Pulmonary artery endothelial cell (primary cell): ENCODE data around the gene CMKLR1. TPM values are rescaled to one million over a fixed set of nuclear protein-coding genes. Genes with fewer than 3 reads are reported as not detected.

ENCODE experiments used
- DNase-seq: peaks from one replicate; pipeline ENCODE4 v3.0.0-alpha.2; 2011; ENCODE audit warnings: low read depth, low spot score
- total RNA-seq: library from RNA; depleted of rRNA; stranded (reverse); fragments of >200 nt; gene quantifications from 2 replicates; pipeline ENCODE4 v1.2.3, GENCODE V29; 2014

Gene CMKLR1
- total RNA-seq, 1 donor from 2014 or later: 0.13 TPM

DNA sequence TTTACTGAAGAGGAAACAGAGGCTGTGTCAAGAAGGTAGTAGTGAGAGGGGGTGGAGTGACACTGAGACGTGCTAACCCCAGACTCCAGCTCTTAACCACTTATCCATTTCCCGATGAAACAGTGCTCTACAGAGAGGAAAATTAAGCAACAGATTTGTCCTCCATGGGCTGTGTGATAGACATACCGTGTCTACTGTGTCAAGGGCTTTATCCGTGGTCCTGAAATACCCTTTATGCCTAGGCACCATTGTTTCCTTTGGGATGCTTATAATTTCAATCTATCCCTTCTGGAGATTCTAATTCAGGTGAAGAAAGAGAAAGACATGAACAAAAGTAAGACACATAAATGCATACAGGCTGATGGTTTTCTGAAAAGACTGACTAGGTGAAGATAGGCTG is 71.7 kb downstream of the CMKLR1 start:
- no peak for DNase-seq

DNA sequence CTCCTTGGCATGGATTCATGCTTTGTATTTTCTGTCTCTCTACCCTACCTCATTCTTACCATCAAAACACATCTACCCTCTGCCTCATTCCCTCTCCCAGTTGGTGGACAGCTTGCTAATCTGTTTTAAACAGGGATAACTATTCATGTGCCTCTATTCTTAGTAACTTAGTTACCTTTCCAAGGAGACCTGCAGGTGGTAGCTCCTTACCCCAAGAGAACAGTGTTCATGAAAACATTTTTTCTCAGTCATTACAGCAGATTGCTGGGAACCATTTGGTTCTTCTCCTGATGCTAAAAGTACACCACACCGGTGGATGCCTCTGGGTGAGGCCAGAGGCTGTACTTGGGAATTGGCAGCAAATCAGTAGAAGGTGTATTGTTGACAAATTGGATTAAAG is 73.0 kb downstream of the CMKLR1 start:
- DNase-seq: no peak

DNA sequence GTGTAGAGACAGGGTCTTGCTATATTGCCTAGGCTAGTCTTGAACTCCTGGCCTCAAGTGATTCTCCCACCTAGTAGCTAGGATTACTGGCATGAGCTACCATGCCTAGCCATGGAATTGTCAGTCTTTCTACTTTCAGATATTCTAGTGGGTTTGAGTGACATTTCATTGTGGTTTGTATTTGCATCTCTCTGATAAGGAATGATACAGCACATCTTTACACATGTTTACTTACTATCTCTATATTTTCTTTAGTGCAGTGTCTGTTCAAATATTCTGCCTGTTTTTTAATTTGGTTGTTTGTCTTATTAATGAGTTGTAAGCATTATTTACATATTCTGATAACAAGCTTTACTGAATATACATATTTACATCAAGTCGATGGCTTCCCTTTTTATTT is 73.6 kb downstream of the CMKLR1 start:
- no peak for DNase-seq

DNA sequence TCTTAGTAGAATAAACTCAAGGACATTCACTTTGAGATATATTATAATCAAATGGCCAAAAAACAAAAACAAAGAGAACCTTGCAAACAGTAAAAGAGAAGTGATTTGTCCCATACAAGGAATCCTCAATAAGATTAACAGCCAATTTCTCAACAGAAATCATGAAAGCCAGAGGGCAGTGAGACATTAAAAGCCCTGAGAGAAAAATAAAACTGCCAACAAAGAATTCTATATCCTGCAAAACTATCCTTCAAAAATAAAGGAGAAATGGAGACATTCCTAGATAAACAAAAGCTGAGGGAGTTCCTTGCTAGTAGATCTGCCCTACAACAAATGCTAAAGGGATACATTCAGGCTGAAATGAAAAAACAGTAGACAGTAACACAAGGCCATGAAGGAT is 78.1 kb downstream of the CMKLR1 start:
- DNase-seq: no peak

GRCh38 chr12:108260039-108260438 is 79.1 kb downstream of the CMKLR1 start:
- no peak for DNase-seq

- DNase-seq: no peak
Measured at GRCh38 chr12:108257610-108258106, 81.5 kb downstream of the CMKLR1 start.

GRCh38 chr12:108257004-108257403 is 82.1 kb downstream of the CMKLR1 start:
- DNase-seq: no peak

- no peak for DNase-seq
Measured at GRCh38 chr12:108255252-108255602, 83.9 kb downstream of the CMKLR1 start.

DNA sequence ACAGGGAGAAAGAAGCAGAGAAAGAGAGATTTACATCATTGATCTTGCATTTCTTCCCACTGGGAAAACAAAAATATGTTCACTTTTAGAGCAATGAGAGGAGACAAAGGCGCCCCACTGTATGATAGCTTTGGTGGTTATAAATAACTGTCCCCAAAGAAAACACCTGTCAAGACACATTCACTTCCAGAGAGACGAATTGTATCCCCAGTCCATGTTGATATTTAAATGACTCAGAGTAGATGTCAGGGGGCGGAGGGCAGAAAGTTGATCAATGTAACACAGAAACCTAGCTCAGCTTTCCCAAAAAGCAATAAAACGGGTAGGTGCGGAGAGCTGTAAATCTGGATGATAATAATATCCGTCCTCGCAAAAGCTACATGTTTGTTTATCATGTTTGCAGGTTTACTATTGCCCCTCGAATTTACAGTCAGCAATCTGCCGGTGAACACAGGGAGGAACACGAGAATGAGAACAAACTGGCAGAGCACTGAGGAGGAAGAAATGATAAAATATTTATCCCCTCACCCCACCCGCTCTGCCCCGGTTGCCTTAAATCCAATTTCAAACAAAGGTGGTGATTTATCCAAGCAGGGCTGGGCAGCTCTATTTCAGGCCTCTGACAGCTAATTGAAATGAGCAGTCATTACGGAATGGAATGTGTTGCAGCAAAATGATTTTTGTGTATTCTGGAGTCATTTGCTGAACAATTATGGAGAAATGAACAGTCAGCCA is 84.4 kb downstream of the CMKLR1 start:
- DNase-seq: no peak

GRCh38 chr12:108254030-108254429 is 85.1 kb downstream of the CMKLR1 start:
- no peak for DNase-seq

DNA sequence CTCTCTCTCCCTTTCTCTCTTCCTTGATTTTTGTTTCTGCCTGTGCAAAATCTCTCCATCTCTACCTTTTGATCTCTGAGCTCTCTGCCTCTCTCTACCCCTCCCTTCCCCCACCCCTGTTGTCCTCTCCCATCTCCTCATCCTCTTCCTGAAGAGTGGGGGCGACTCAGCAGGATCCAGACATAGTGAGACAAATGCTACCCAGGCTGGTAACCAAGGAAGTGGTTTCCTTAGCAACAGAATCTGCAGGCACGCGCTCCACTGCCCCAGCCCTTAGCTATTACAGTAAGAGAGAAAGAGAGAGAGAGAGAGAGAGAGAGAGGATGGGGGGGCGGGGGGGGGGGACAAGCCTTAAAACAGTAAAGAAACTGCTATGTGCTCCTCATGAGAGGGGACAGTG is 85.6 kb downstream of the CMKLR1 start:
- DNase-seq: no peak

GRCh38 chr12:108252523-108252922 is 86.6 kb downstream of the CMKLR1 start:
- DNase-seq: no peak

- no peak for DNase-seq
Measured at GRCh38 chr12:108248011-108248410, 91.1 kb downstream of the CMKLR1 start.

DNA sequence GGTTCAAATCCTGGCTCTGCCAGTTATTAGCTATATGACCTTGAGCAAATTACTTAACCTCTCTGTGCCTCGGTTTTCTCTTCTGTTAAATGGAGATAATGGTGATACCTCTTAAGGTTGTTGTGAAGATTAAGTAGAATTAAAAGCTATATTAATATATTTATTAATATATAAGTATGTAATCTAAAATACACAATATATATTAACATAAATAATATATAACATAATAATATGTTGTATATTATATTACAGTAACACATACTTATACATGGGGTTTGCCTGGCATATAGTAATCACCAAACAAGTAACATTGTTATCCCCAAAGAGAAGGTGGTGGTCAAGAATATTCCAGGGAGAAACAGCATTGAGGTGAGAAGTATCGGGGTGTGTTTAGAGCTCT is 92.0 kb downstream of the CMKLR1 start:
- no peak for DNase-seq

GRCh38 chr12:108241986-108242703 is 97.0 kb downstream of the CMKLR1 start:
- no peak for DNase-seq

DNA sequence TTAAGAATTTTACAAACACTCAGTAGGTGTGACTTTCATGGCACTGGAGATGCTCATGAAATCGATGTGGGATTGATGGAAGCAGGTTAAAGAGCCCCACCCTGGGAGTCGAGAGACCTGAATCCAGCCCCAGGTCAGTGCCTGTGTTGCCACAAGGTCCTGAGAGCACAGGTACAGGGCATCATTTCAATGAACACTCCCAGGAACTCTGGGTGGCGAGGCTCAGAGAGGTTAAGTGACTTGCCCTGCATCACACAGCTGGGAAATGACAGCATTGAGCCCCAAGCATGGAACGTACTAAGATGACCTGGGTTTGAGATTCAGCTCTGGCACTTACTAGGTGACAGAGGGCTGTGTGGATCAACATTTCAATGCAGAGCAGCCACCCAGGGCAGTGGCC is 98.2 kb downstream of the CMKLR1 start:
- no peak for DNase-seq

GRCh38 chr12:108240027-108240785 is 98.9 kb downstream of the CMKLR1 start:
- DNase-seq: no peak

- no peak for DNase-seq
Measured at GRCh38 chr12:108239378-108239777, 99.7 kb downstream of the CMKLR1 start.

GRCh38 chr12:108238474-108238873 is 100.6 kb downstream of the CMKLR1 start:
- no peak for DNase-seq
